HepG2 (cell line): ENCODE results near the gene NAGA. TPM values are rescaled to one million over a fixed set of nuclear protein-coding genes. Genes with fewer than 3 reads are reported as not detected.

Source experiments
- ATAC-seq: fragments of 200-7000 bp; cut with Tn5 transposase; 3 replicates; pipeline ENCODE4 v1.9.1; 2020; ENCODE audit warnings: mild to moderate bottlenecking, moderate library complexity
- BruUV-seq: library from RNA; stranded (reverse); fragments of 400-500 nt; replicated peaks from 2 replicates; lab custom pipeline; 2021; lab: Mats Ljungman, UMichigan
- CTCF ChIA-PET: fragments of 300-600 bp; formaldehyde crosslinking; extraction: SDS; loops from one replicate; lab custom pipeline; 2021; ENCODE audit warnings: low total read pairs, inconsistent platforms, low intra/inter-chr PET ratio; lab: Yijun Ruan, JAX
- POLR2A ChIA-PET: fragments of 350-600 bp; sonication (Branson Sonifier 250); formaldehyde crosslinking; loops from one replicate; lab custom pipeline; 2020; ENCODE audit warnings: antibody characterized with exemption, inconsistent platforms; lab: Yijun Ruan, JAX
- DNase-seq: peaks from one replicate; pipeline ENCODE4 v3.0.0-alpha.2; 2015; ENCODE audit warnings: low spot score
- FAIRE-seq: peaks from 3 replicates; lab custom pipeline; 2011; peaks lifted over from hg19 to GRCh38; lab: Jason Lieb, UNC
- H2AFZ ChIP-seq: one replicate; pipeline ENCODE4 v1.6.1; 2011; ENCODE audit warnings: low read length, inconsistent platforms
- H3K27ac ChIP-seq: fragments of 300-600 bp; 3 replicates; pipeline ENCODE4 v1.8.0; 2011; ENCODE audit warnings: mixed run types, mild to moderate bottlenecking, mixed read lengths, low read length, inconsistent platforms; ENCODE audit not compliant: insufficient read depth; ENCODE audit errors: extremely low read length
- H3K27me3 ChIP-seq, 2 experiments: fragments of 200-600 bp in 1 of 2; 2 replicates in 1 of 2; 3 replicates in 1 of 2; pipeline versions ENCODE4 v1.6.0 to v1.8.0; 2011; ENCODE audit warnings: low read length in 2 of 2, mild to moderate bottlenecking in 2 of 2, moderate library complexity in 2 of 2, inconsistent platforms in 1 of 2; ENCODE audit not compliant: insufficient read depth in 2 of 2, control insufficient read depth in 1 of 2
- H3K36me3 ChIP-seq, 2 experiments: fragments of 200-600 bp in 1 of 2; replicated peaks in 1 of 2; 2 replicates in 1 of 2; 3 replicates in 1 of 2; pipeline versions ENCODE4 v1.5.1 to v1.8.0; 2011; ENCODE audit warnings: low read length in 2 of 2, inconsistent platforms in 1 of 2; ENCODE audit not compliant: insufficient read depth in 2 of 2, control insufficient read depth in 1 of 2
- H3K4me1 ChIP-seq: 2 replicates; pipeline ENCODE4 v1.5.1; 2012; ENCODE audit warnings: low read length, inconsistent platforms; ENCODE audit not compliant: insufficient read depth
- H3K4me2 ChIP-seq: 2 replicates; pipeline ENCODE4 v1.6.0; 2011; ENCODE audit warnings: low read depth, low read length, inconsistent platforms
- H3K4me3 ChIP-seq, 3 experiments: fragments of 200-600 bp in 1 of 3; sonication (generic), shearing (Covaris generic) in 1 of 3; replicated peaks in 1 of 3; 2 replicates each; pipeline ENCODE4 v1.5.1; 2011 to 2016; ENCODE audit warnings: low read length in 3 of 3, inconsistent platforms in 2 of 3, low read depth in 2 of 3, mild to moderate bottlenecking in 2 of 3, control low read depth in 1 of 3, mixed read lengths in 1 of 3; ENCODE audit not compliant: insufficient read depth in 1 of 3
- H3K79me2 ChIP-seq: one replicate; pipeline ENCODE4 v1.6.1; 2011; ENCODE audit warnings: low read length, inconsistent platforms; ENCODE audit not compliant: insufficient read depth
- H3K9ac ChIP-seq: 2 replicates; pipeline ENCODE4 v1.6.0; 2011; ENCODE audit warnings: mild to moderate bottlenecking, low read depth, low read length, inconsistent platforms; ENCODE audit not compliant: insufficient read depth
- H3K9me3 ChIP-seq: 2 replicates; pipeline ENCODE4 v1.5.1; 2012; ENCODE audit warnings: mild to moderate bottlenecking, low read length
- H4K20me1 ChIP-seq: 2 replicates; pipeline ENCODE4 v1.6.0; 2011; ENCODE audit warnings: inconsistent platforms, mild to moderate bottlenecking, low read length, moderate library complexity; ENCODE audit not compliant: insufficient read depth
- ATF4 ChIP-seq, 2 experiments: fragments of 450-650 bp in 1 of 2; sonication (generic) in 1 of 2; formaldehyde crosslinking; IDR thresholded peaks; 2 replicates each; pipeline versions ENCODE4 v1.5.0 to v1.8.0; 2020 to 2022; ENCODE audit warnings: mild to moderate bottlenecking in 1 of 2, missing genetic modification reagents in 1 of 2
- HIVEP1 ChIP-seq: sonication (generic); formaldehyde crosslinking; IDR thresholded peaks from 2 replicates; pipeline ENCODE4 v1.4.0; 2020; ENCODE audit warnings: mild to moderate bottlenecking, missing genetic modification reagents
- SCMH1 ChIP-seq: sonication (generic); formaldehyde crosslinking; IDR thresholded peaks from 2 replicates; pipeline ENCODE4 v1.9.0; 2021; ENCODE audit warnings: missing genetic modification reagents, mild to moderate bottlenecking, borderline replicate concordance
- ZNF768 ChIP-seq: sonication (generic); formaldehyde crosslinking; IDR thresholded peaks from 2 replicates; pipeline ENCODE4 v1.4.0; 2020; ENCODE audit warnings: missing genetic modification reagents
- WGBS: methylation state at CpG from one replicate; pipeline ENCODE4 v1.1.6; 2017; ENCODE audit warnings: low lambda C conversion rate; 5-methylcytosine and 5-hydroxymethylcytosine counted together
- in situ Hi-C: cut with HindIII; loops from 2 replicates; pipeline ENCODE4 v1.10.0; 2017; ENCODE audit warnings: low pct_unique_long_range_greater_than_20kb; ENCODE audit not compliant: extremely low pct_ligation_motif_present
- intact Hi-C: fragments of 100-400 bp; cut with micrococcal nuclease; formaldehyde crosslinking; loops from one replicate; pipeline ENCODE4 v1.10.0; 2022; ENCODE audit not compliant: unreplicated experiment
- polyA plus RNA-seq, 8 experiments: library from polyadenylated mRNA; depleted of rRNA in 3 of 8; stranded (reverse) in 7 of 8; unstranded in 1 of 8; fragments of >200 nt; fragmentation: Illumina TruSeq in 4 of 8; extraction: Trizol in 4 of 8; gene quantifications; 2 replicates each; pipeline versions ENCODE4 v1.2.1 to v1.2.3, GENCODE V29; 2011 to 2016; ENCODE audit warnings: low read depth in 4 of 8, missing spikeins in 1 of 8, mixed read lengths in 1 of 8; ENCODE audit not compliant: insufficient read depth in 1 of 8
- total RNA-seq, 5 experiments: library from RNA; depleted of rRNA; stranded (reverse); fragments of >200 nt; fragmentation: Illumina TruSeq; extraction: Trizol; gene quantifications; 2 replicates each; pipeline ENCODE4 v1.2.3, GENCODE V29; 2016; ENCODE audit warnings: low read depth in 1 of 5

Gene NAGA
- total and polyA plus RNA-seq, 2 of the 13 experiments (the other 11 are each of a cell fraction or from before 2014, with no cell fraction given), result 15.1 to 23.4 TPM

DNA sequence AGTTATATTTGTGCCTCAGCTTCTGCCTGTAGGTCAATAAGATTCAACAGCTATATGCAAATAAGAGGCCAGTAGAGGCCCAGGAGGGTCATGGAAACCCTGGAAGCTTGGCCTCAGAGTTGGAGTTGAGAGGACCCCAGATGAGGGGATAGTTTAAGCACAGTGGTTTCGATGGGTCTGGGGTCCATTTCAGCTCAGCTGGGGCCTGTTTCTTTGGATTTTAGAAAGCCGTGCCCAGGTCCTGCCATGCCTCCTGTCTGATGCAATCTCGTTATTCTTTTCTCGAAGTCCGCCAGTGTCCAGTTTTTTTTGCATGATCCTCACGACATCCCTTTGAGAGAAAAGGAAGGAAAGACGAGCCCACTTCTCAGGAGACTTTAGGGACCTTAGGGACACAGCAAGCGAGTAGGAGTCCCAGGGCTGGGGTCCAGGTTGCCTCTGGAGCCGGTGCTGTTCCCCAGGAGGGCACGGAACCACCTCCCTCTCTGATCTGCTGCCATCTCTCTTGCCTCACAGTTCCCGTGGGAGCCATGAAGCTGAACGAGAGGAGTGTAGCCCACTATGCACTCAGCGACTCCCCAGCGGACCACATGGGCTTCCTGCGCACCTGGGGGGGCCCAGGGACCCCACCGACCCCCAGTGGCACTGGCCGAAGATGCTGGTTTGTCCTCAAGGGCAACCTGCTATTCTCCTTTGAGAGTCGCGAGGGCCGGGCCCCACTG lies 6.3 kb upstream of the NAGA start:
- no TSS peak for BruUV-seq
- Histone ChIP-seq H3K4me1 (peaks cover 34% of the 10 kb centered on the region), H3K9ac (no peak overlapping the region), H2AFZ (no peak overlapping the region), H3K27ac (no peak overlapping the region), H3K9me3 (no peaks in the 10 kb centered on the region), H3K4me2 (no peak overlapping the region), H3K79me2 (peaks cover 11% of the 10 kb centered on the region), H4K20me1 (no peaks in the 10 kb centered on the region), H3K27me3 (no peaks in the 10 kb centered on the region; a peak in 2 of 5 replicates), H3K4me3 (no peak overlapping the region), H3K36me3 (0 out of 5 replicates have a peak, but pooled peaks cover 0 to 3% of the 10 kb centered on the region in 2 experiments)
- CTCF ChIA-PET, result no interaction called here
- in situ Hi-C loops, result no loop called here
- ATAC-seq (no peak), FAIRE-seq (no peak), DNase-seq (no peak)
- TF ChIP-seq HIVEP1 (CRISPR knock-in tag) (0 out of 2 replicates have a peak, but pooled peaks have one; percentile 19), ATF4 (CRISPR knock-in tag; IDR thresholded peaks at IDR 0.05) (0 out of 4 replicates have a peak, but pooled peaks of 1 of the 2 experiments have one; percentile 22), ZNF768 (CRISPR knock-in tag) (0 out of 2 replicates have a peak, but pooled peaks have one; percentile 19), SCMH1 (CRISPR knock-in tag) (no peak)
- POLR2A ChIA-PET, result interaction anchor here (2.1 kb wide), 1 partner anchor 14 kb away, joined by 12 read pairs; the partner anchor contains the start of gene NDUFA6
- 63% methylated on average over 9 of the region's 20 CpGs for WGBS
- intact Hi-C loops, result no loop called here
